ENCODE data around the gene RS1.

RS1 gene

GRCh38 chrX:18668071-18668835, 3.7 kb downstream of the RS1 start:
- DNase-seq, result no peak

GRCh38 chrX:18666614-18667013, 5.3 kb downstream of the RS1 start:
- DNase-seq, result no peak

DNA sequence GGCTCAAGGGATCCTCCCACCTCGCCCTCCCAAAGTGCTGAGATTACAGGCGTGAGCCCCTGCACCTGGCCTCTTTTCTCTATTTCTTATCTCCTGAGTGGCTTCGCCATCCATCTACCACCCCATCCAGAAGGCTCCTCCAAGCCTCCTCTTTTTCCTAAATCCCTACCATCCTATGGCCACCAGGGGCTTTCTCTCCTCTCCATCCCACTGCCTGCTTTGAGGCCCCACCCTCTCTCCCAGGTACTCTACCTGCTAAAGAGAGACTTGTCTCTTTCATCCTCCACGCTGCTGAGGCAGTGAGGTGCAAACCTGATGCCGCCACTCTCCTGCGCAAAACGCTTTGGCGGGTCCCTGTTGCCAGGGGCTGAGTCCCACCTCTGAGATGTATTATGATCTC, 7.0 kb downstream of the RS1 start:
- no peak for DNase-seq

DNA sequence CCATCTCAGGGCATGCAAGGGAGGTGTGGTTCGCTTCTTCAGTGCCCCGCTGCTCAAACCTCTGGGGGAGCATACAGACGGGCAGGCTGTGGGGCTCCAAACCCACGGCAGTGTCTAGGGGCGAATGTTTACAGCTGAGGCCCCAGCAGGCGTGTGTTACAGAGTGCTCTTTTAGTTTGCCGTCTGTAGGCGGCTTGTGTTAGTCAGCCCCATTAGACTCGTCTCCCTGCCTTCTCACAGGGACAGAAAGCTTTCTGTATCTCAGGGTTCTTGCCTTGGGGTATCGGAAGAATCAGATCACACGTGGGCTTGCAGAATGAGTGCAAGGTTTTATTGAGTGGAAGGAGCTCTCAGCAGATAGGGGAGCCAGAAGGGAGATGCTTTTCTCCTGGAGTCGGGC, 10.6 kb downstream of the RS1 start:
- DNase-seq, result no peak

- DNase-seq, result no peak
Observed at GRCh38 chrX:18654875-18655836, 16.8 kb downstream of the RS1 start.

- no peak for DNase-seq
Observed at GRCh38 chrX:18652636-18653035, 19.3 kb downstream of the RS1 start.

- DNase-seq, result no peak
Observed at GRCh38 chrX:18650662-18651061, 21.2 kb downstream of the RS1 start.

GRCh38 chrX:18649498-18649951, 22.4 kb downstream of the RS1 start:
- DNase-seq, result no peak

DNA sequence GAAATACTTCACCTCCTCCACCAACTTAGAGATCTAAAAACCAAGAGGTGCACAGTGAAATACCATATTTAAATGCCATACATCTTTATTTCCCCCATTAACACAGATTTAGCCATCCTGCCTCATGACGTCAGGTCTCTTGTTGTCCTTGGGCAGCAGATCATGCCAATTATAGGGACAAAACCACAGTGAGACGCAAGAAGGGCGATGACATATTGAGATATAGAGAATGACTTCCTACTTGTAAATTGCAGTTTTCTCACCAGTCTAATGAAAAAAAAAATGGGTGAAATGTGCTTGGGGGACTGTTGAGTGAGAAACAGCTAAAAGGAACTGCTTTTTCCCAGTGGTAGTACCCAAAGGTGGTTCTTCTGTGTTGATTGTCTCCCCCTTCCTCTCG, 24.3 kb downstream of the RS1 start:
- DNase-seq, result no peak

GRCh38 chrX:18643853-18644252, 28.1 kb downstream of the RS1 start:
- no peak for DNase-seq

GRCh38 chrX:18643243-18643642, 28.7 kb downstream of the RS1 start:
- no peak for DNase-seq

DNA sequence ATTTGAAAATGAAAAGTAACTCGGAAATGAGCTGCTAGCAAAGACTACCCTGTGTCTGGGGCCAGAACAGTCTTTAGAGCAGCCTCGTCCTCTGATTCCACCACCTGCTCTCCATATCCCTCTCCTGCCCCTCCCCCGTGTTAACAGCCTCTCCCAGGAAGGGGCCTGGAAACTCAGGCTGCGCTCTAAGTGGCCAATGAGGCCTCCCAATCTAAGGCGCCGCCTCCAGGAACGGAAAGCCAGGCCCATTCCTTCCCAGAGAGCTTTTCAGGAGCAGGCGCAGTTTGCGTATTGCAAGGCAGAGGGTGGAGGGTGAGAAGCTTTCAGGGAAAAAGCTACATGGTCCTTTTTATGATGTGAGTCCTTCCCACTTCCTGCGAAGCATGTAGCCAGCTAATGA, 31.2 kb downstream of the RS1 start:
- no peak for DNase-seq

- DNase-seq, result no peak
Observed at GRCh38 chrX:18639280-18639679, 32.6 kb downstream of the RS1 start.

DNA sequence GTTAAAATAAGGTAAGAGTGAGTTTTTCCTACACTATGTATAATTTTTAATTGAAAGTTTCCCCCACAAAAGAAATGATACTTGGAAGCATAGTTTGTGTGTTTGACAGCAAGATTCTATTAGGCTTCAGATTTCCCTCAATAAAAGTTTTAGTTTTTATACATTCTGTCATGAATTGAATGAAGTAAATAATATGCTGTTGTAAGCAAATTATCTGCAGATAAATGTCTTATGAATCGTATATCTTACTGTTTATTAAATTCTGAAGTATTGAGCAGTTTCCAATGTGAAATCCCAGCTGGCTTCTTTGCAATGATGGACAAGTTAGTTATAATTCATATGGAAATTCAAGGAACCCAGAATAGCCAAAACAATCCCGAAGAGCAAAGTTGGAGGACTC, 33.5 kb downstream of the RS1 start:
- DNase-seq, result no peak

DNA sequence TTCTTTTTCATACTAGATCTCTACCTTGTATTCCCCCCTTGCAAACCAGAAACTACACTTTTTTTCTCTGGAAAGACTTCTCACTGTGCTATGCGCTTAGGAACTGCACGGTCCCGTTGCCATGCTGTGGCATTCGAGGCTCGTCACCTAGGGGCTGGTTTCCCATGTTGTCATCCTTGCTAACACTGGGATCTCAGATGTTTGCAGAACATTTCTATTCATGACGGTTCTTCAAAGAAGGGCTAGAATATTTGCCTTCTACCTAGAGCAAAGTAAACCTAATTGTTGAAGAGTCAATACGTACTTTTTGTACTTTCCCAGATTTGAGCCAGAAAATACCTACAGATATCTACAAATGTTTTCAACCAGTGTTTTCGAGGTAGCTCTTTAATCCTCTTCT, 41.0 kb downstream of the RS1 start:
- no peak for DNase-seq

DNA sequence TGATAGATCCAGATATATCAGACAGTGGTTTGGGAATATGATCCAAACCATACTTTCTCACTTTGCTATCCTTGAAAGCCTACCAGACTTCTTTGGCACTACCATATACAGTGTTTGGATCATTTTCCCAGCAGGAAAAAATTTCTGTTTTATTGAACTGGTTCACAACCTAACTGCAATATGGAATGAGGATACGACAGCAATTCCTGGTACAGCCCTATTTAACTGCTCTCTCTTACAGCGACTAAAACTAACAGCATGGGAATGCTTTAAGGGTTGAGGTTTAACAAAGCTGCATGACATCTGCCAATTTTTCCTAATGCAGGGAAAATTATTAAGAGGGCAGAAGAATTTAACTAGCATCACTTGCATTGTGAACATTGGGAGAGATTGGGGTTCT, 47.3 kb downstream of the RS1 start:
- DNase-seq, result no peak

GRCh38 chrX:18620349-18620748, 51.6 kb downstream of the RS1 start:
- DNase-seq, result no peak

- DNase-seq, result no peak
Observed at GRCh38 chrX:18619288-18619687, 52.6 kb downstream of the RS1 start.

- DNase-seq, result no peak
Observed at GRCh38 chrX:18617407-18617750, 54.5 kb downstream of the RS1 start.

DNA sequence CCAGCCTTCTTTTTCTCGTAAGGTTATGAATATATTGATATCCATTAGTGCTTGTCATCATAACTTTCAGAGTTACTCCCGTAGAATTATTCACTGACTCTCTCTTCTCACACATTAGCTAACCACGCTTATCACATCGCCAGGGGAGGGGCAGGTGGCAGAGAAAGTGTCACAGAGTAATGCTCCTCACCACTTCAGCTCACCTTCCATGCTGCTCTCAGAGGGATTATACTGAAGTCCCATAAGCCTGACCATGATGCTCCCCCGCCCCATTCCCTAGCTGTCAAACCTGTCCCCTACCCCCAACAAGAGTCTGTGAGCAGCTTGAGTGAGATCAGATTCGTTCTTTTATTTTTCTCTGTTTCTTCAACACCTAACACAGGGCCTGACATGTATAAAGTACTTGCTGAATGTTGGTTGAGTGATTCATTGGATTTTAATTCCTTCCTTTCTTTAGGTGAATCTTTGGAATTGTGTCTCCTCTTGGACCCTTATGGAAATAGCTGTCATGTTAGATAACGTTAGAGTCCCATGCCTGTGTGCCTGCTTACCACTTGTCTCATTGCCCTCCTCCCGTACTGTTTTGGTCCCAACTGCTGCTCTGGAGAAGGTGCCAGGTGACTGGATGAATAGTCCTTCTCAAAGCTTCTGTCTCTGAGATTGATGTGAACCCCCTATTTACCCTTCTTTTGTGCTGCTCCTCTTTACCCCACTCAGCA, 55.1 kb downstream of the RS1 start:
- DNase-seq, result no peak

DNA sequence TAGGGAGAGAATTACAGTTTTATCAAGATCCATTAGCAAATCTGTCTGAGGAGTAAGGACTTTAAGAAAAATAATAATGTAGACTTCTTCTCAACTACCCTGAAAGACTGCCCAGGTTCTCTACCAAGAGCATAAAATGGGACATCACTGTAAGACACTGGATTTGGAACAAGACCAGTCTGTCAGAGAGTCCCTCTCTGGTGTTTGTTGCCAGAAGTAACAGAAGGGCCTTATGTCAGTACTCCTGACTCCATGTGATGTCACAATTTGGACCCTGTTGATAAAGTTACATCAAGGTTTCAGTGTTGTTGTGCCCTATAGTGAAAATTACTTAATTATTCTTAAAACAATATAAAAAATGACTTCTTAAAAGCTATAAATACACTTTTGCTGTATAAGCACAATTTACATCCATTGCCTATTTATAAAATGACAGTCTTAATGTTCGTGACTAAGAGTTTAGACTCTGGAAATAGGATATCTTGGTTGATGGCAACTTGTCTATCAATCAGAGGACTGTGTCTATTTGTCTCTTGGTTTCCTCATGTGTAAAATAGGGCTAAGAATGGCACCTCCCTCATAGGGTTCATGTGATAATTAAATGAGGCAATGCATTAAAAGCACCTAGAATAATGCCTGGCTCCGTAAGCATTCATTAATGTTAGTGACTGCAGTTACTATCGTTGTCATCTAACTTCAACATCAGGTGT, 57.8 kb downstream of the RS1 start:
- no peak for DNase-seq

- DNase-seq, result no peak
Observed at GRCh38 chrX:18607966-18608365, 63.9 kb downstream of the RS1 start.

GRCh38 chrX:18598413-18598812, 73.5 kb downstream of the RS1 start:
- no peak for DNase-seq

Data from cortex of kidney (tissue), 1 donor.